Measurements from ENCODE around the gene GPR139.

DNA sequence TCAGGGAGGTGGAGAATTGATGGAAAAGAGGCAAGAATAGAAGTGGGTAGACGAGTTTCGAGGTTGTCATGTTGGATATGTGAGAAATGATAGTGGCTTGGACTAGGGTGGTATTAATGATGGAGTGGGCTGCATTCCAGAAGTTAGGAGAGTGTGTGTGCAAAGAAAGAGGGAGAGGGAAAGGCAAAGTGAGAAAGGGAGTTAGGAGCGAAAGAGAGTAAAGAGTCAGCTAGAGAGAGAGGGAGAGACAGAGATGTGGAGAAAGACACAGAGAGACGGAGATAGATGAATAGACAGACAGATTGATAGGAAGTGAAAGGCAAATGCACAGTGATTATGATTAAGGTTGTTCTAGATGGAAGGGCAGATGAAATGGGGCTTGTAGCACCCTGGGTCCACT lies 5.4 kb upstream of the GPR139 start:
- TF ChIP-seq CTBP1 (IDR thresholded peaks at IDR 0.05; ENCODE audit: borderline replicate concordance): no peak
- no peak for TF ChIP-seq FOXA1 (IDR thresholded peaks at IDR 0.05)
- no peak for TF ChIP-seq FOXK2 (IDR thresholded peaks at IDR 0.05)
- no peak for TF ChIP-seq BHLHE40 (IDR thresholded peaks at IDR 0.05; ENCODE audit: borderline replicate concordance)
- TF ChIP-seq FOXM1 (IDR thresholded peaks at IDR 0.05; ENCODE audit: borderline replicate concordance): no peak
- TF ChIP-seq SUZ12 (IDR thresholded peaks at IDR 0.05): no peak
- no peak for TF ChIP-seq L3MBTL2 (conservative IDR thresholded peaks at IDR 0.05)
